Measurements from ENCODE around the gene ACSL1. TPM values are rescaled to one million over a fixed set of nuclear protein-coding genes. Genes with fewer than 3 reads are reported as not detected.

Gene ACSL1
- total RNA-seq, 1 donor from 2014 or later, result 18.0 TPM

DNA sequence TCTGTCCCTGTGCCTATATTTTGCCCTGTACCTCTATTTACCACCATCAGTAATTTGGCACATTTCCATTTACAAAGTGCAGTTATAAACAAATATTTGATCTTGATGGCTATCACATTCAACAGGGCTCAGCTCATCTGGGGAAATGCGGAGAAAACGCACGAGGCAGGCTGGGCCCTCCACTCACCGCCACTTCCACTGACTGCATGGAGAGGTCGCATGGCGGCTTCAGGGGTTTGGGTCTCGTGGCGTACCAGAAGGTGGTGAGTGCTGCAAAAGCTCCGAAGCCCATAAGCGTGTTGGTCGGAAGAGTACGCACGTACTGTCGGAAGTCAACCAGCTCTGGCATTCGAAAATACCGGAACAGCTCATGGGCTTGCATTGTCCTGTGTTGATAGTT is 22.6 kb downstream of the ACSL1 start:
- Mint-ChIP-seq H3K36me3 (peaks cover 2% of the 10 kb centered on the region), H3K4me1 (peaks cover 46% of the 10 kb centered on the region), H3K27ac (no peak overlapping the region), H3K27me3 (ENCODE audit: low read depth) (no peaks in the 10 kb centered on the region), H3K9me3 (no peaks in the 10 kb centered on the region), H3K4me3 (no peak overlapping the region)
- TF ChIP-seq, protein P1, sequence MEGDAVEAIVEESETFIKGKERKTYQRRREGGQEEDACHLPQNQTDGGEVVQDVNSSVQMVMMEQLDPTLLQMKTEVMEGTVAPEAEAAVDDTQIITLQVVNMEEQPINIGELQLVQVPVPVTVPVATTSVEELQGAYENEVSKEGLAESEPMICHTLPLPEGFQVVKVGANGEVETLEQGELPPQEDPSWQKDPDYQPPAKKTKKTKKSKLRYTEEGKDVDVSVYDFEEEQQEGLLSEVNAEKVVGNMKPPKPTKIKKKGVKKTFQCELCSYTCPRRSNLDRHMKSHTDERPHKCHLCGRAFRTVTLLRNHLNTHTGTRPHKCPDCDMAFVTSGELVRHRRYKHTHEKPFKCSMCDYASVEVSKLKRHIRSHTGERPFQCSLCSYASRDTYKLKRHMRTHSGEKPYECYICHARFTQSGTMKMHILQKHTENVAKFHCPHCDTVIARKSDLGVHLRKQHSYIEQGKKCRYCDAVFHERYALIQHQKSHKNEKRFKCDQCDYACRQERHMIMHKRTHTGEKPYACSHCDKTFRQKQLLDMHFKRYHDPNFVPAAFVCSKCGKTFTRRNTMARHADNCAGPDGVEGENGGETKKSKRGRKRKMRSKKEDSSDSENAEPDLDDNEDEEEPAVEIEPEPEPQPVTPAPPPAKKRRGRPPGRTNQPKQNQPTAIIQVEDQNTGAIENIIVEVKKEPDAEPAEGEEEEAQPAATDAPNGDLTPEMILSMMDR (IDR thresholded peaks at IDR 0.05; ENCODE audit: unreplicated experiment), result no peak
- no peak for DNase-seq (ENCODE audit: low spot score in 2 of 2, unreplicated experiment in 2 of 2)

DNA sequence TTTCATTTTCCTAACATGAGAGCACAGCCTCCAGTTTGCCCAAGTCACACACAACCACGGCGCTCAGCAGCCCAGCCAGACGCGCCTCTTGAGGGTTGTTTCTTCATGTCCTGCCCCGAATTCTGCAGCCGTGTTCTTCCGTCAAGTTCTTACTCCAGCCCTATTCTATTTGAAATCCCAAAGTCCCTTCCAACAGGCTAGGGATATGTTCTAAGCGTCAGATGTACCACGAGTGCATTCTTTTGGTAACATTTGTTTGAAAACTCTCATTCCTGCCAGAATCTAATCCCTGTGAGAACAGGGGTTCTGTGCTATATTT is 23.1 kb downstream of the ACSL1 start:
- peaks cover 2% of the 10 kb centered on the region for H3K36me3 Mint-ChIP-seq
- TF ChIP-seq, protein P1 (IDR thresholded peaks at IDR 0.05; ENCODE audit: unreplicated experiment), result no peak
- no peak overlapping the region for H3K27ac Mint-ChIP-seq
- no peaks in the 10 kb centered on the region for H3K9me3 Mint-ChIP-seq
- DNase-seq (ENCODE audit: low spot score in 2 of 2, unreplicated experiment in 2 of 2), result no peak
- no peak overlapping the region for H3K4me3 Mint-ChIP-seq
- H3K27me3 Mint-ChIP-seq (ENCODE audit: low read depth), result no peaks in the 10 kb centered on the region
- peaks cover 41% of the 10 kb centered on the region for H3K4me1 Mint-ChIP-seq

DNA sequence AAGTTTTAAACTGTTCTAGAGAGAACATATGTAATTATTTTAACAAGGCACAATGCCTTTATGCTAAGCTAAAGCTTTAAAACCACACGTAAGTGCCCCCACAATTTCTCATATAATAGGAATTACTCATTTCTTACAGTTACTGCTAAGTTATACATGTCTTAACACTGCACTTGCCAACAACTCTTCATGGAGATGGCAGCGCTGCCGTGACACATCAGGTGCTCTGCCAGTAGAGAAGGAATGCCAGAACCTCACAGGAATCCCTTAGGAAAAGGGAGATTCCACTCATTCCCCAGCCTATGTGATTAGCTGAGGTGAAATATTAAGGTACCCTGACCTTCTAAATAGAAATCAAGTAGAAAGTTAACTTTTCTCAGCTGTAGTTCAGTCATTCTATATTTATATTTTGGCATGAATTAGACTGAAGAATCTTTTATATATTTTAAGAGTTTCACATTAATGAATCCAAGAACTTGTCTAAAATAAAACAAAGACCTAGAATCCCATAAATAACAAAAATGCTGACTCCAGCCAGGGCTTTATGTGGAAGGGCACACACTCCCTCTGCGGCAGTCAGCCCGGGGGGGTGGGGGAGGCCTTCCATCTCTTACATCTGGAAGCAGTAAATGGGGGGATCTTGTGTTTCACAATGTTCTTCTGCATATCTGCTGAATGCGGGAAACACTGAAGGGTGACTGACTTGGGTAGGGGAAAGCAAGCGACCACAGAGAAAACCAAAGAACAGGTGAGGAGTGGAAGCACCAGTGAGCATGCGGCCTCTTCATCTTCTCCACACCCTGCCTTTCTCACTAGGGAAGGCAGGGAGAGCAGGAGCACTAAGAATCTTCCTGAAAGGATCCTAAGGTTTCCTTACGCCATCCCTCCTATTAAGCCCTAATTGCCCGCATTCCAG is 23.7 kb downstream of the ACSL1 start:
- H3K9me3 Mint-ChIP-seq, result no peaks in the 10 kb centered on the region
- DNase-seq (ENCODE audit: low spot score in 2 of 2, unreplicated experiment in 2 of 2), result no peak
- TF ChIP-seq, protein P1 (IDR thresholded peaks at IDR 0.05; ENCODE audit: unreplicated experiment), result no peak
- no peak overlapping the region for H3K4me3 Mint-ChIP-seq
- H3K27me3 Mint-ChIP-seq (ENCODE audit: low read depth), result no peaks in the 10 kb centered on the region
- H3K4me1 Mint-ChIP-seq, result peaks cover 39% of the 10 kb centered on the region
- peaks cover 8% of the 10 kb centered on the region for H3K36me3 Mint-ChIP-seq
- peak overlapping the region; percentile 52 for H3K27ac Mint-ChIP-seq

DNA sequence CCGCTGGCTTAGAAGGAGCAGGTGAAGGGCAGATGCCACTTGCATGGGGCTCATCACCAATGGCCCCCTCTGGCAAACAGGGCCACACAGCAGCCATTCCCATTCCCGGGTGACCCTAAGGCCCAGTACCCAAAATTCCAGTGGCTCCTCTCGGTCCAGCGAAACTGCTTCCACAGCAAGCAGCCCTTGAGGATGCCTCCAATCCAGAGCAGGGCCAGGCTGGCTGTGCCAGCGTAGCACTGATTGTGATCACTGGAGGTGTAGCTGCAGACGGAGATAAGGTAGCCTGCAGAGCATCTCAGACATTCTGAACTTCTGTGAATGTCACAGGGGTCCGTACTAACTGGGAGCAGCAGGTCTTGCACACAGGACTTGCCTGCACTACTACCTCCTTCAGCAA is 27.3 kb downstream of the ACSL1 start:
- peaks cover 13% of the 10 kb centered on the region for H3K36me3 Mint-ChIP-seq
- H3K9me3 Mint-ChIP-seq, result peaks cover 7% of the 10 kb centered on the region
- no peaks in the 10 kb centered on the region for H3K27me3 Mint-ChIP-seq (ENCODE audit: low read depth)
- no peak overlapping the region for H3K27ac Mint-ChIP-seq
- H3K4me1 Mint-ChIP-seq, result peaks cover 22% of the 10 kb centered on the region
- no peak overlapping the region for H3K4me3 Mint-ChIP-seq
- TF ChIP-seq, protein P1 (IDR thresholded peaks at IDR 0.05; ENCODE audit: unreplicated experiment), result no peak
- no peak for DNase-seq (ENCODE audit: low spot score in 2 of 2, unreplicated experiment in 2 of 2)

DNA sequence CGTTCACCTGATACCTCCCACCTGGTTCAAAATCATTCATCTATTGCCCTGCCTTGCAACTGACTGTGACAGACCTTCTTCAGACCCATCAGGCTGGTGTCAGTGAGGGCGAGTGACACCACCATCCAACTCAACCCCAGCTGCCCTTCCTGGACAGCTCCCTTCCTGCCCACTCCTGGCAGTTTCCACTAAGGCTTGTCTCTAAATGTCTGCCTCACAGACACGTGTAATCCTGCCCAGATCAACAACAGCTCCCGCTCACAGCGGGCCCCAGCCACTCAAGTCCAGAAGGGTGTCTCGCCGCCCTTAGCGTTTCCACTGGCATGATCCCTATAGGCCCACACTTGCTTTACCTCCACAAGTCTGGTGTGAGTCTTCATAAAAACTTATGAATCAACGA is 28.9 kb downstream of the ACSL1 start:
- Mint-ChIP-seq H3K36me3 (peaks cover 13% of the 10 kb centered on the region), H3K27me3 (ENCODE audit: low read depth) (no peaks in the 10 kb centered on the region), H3K4me3 (no peak overlapping the region), H3K4me1 (peaks cover 16% of the 10 kb centered on the region), H3K9me3 (peaks cover 7% of the 10 kb centered on the region), H3K27ac (no peak overlapping the region)
- TF ChIP-seq, protein P1 (IDR thresholded peaks at IDR 0.05; ENCODE audit: unreplicated experiment), result no peak
- DNase-seq (ENCODE audit: low spot score in 2 of 2, unreplicated experiment in 2 of 2), result no peak

Data from mesothelial cell of epicardium (in vitro differentiated cells).